GM12878 (cell line): ENCODE results near the gene PUSL1. TPM values are rescaled to one million over a fixed set of nuclear protein-coding genes. Genes with fewer than 3 reads are reported as not detected.

Experiments used
- ATAC-seq: fragments of 200-7000 bp; cut with Tn5 transposase; 3 replicates; pipeline ENCODE4 v1.9.1; 2020; ENCODE audit warnings: mild to moderate bottlenecking, moderate library complexity
- BruUV-seq: library from RNA; stranded (reverse); fragments of 400-500 nt; replicated peaks from 2 replicates; lab custom pipeline; 2021; lab: Mats Ljungman, UMichigan
- CTCF ChIA-PET: fragments of 300-600 bp; sonication (Branson Sonifier 250); formaldehyde crosslinking; extraction: SDS; loops from one replicate; lab custom pipeline; 2021; ENCODE audit warnings: inconsistent platforms; lab: Yijun Ruan, JAX
- POLR2A ChIA-PET: fragments of 350-600 bp; formaldehyde crosslinking; extraction: SDS; loops from one replicate; lab custom pipeline; 2021; ENCODE audit warnings: inconsistent platforms; lab: Charles Lee
- RAD21 ChIA-PET: fragments of 300-600 bp; sonication (Branson Sonifier 250); formaldehyde crosslinking; loops from one replicate; lab custom pipeline; 2023; ENCODE audit warnings: antibody characterized with exemption; ENCODE audit not compliant: unreplicated experiment; lab: Charles Lee
- SMC1A ChIA-PET: fragments of 300-600 bp; sonication (Branson Sonifier 250); formaldehyde crosslinking; loops from one replicate; lab custom pipeline; 2023; ENCODE audit not compliant: unreplicated experiment, uncharacterized antibody; lab: Charles Lee
- DNase-seq: peaks from one replicate; pipeline ENCODE4 v3.0.0-alpha.2; 2011; ENCODE audit warnings: low read depth, low spot score
- FAIRE-seq: peaks from 3 replicates; lab custom pipeline; 2011; peaks lifted over from hg19 to GRCh38; lab: Jason Lieb, UNC
- H2AFZ ChIP-seq: 2 replicates; pipeline ENCODE4 v1.6.0; 2011; ENCODE audit warnings: low read depth, low read length, control low read depth; ENCODE audit not compliant: control insufficient read depth
- H3K27ac ChIP-seq: 2 replicates; pipeline ENCODE4 v1.5.1; 2011; ENCODE audit warnings: control low read depth; ENCODE audit not compliant: control insufficient read depth, insufficient read depth
- H3K27me3 ChIP-seq, 2 experiments: replicated peaks in 1 of 2; 2 replicates each; pipeline versions ENCODE4 v1.6.0 to v1.6.1; 2011; ENCODE audit warnings: low read length in 1 of 2; ENCODE audit not compliant: control insufficient read depth in 2 of 2, insufficient read depth in 2 of 2
- H3K36me3 ChIP-seq, 2 experiments: 2 replicates each; pipeline ENCODE4 v1.5.1; 2011; ENCODE audit warnings: low read length in 1 of 2; ENCODE audit not compliant: control insufficient read depth in 2 of 2, insufficient read depth in 2 of 2
- H3K4me1 ChIP-seq: 2 replicates; pipeline ENCODE4 v1.6.1; 2011; ENCODE audit warnings: mild to moderate bottlenecking, low read length, moderate library complexity, mixed read lengths; ENCODE audit not compliant: control insufficient read depth, insufficient read depth
- H3K4me2 ChIP-seq: 2 replicates; pipeline ENCODE4 v1.6.0; 2011; ENCODE audit warnings: control low read depth; ENCODE audit not compliant: control insufficient read depth, insufficient read depth
- H3K4me3 ChIP-seq: fragments of 200-600 bp; sonication (generic); 2 replicates; pipeline ENCODE4 v1.5.1; 2016
- H3K79me2 ChIP-seq: 2 replicates; pipeline ENCODE4 v1.6.0; 2011; ENCODE audit warnings: low read length; ENCODE audit not compliant: control insufficient read depth, insufficient read depth
- H3K9ac ChIP-seq: 2 replicates; pipeline ENCODE4 v1.8.0; 2011; ENCODE audit warnings: low read length, control low read depth, mixed read lengths; ENCODE audit not compliant: control insufficient read depth, insufficient read depth
- H3K9me3 ChIP-seq: replicated peaks from 3 replicates; pipeline ENCODE4 v1.5.1; 2011; ENCODE audit warnings: mild to moderate bottlenecking, low read length; ENCODE audit not compliant: control insufficient read depth, insufficient read depth
- H4K20me1 ChIP-seq: 2 replicates; pipeline ENCODE4 v1.6.0; 2011; ENCODE audit not compliant: control insufficient read depth, insufficient read depth
- CREB1 ChIP-seq: IDR thresholded peaks from 2 replicates; pipeline ENCODE4 v1.6.1; 2012; ENCODE audit warnings: low read depth, mild to moderate bottlenecking, inconsistent platforms
- CREM ChIP-seq: IDR thresholded peaks from 2 replicates; pipeline ENCODE4 v1.6.1; 2014; ENCODE audit warnings: antibody characterized with exemption, low read depth
- EED ChIP-seq: sonication (generic); IDR thresholded peaks from 2 replicates; pipeline ENCODE4 v1.6.1; 2016; ENCODE audit warnings: antibody characterized with exemption, low read depth
- JUND ChIP-seq: IDR thresholded peaks from 2 replicates; pipeline ENCODE4 v1.6.1; 2012; ENCODE audit warnings: low read depth, mild to moderate bottlenecking, low read length, improper control_type of control experiment, moderate library complexity
- MEF2B ChIP-seq: fragments of 450-650 bp; IDR thresholded peaks from 2 replicates; pipeline ENCODE4 v1.6.1; 2018; ENCODE audit warnings: mild to moderate bottlenecking, moderate library complexity; ENCODE audit not compliant: partially characterized antibody, poor library complexity, severe bottlenecking
- MTA3 ChIP-seq: IDR thresholded peaks from 2 replicates; pipeline ENCODE4 v1.6.1; 2012; ENCODE audit warnings: low read length, inconsistent platforms, borderline replicate concordance
- PAX5 ChIP-seq: IDR thresholded peaks from 2 replicates; pipeline ENCODE4 v1.6.1; 2011; ENCODE audit warnings: low read depth, low read length, borderline replicate concordance
- RB1 ChIP-seq: fragments of 450-650 bp; formaldehyde crosslinking; IDR thresholded peaks from 2 replicates; pipeline ENCODE4 v1.6.1; 2017; ENCODE audit warnings: mild to moderate bottlenecking, borderline replicate concordance
- SMAD5 ChIP-seq: IDR thresholded peaks from 2 replicates; pipeline ENCODE4 v1.6.1; 2016; ENCODE audit warnings: antibody characterized with exemption, low read depth
- SUZ12 ChIP-seq: fragments of 200-600 bp; sonication (generic); IDR thresholded peaks from one replicate; pipeline ENCODE4 v1.6.1; 2018; ENCODE audit warnings: antibody characterized with exemption, mild to moderate bottlenecking; ENCODE audit not compliant: unreplicated experiment
- TCF7 ChIP-seq: IDR thresholded peaks from 2 replicates; pipeline ENCODE4 v1.6.1; 2014; ENCODE audit warnings: antibody characterized with exemption, borderline replicate concordance
- YBX1 ChIP-seq: fragments of 450-650 bp; IDR thresholded peaks from 2 replicates; pipeline ENCODE4 v1.6.1; 2016; ENCODE audit warnings: antibody characterized with exemption
- ZSCAN29 ChIP-seq: fragments of 450-650 bp; IDR thresholded peaks from 2 replicates; pipeline ENCODE4 v1.6.1; 2017; ENCODE audit warnings: mild to moderate bottlenecking, moderate library complexity
- WGBS: methylation state at CpG from one replicate; pipeline ENCODE4 v1.1.6; 2016; ENCODE audit warnings: low lambda C conversion rate; ENCODE audit not compliant: insufficient replicate concordance, insufficient coverage; ENCODE audit errors: missing lambda C conversion rate; 5-methylcytosine and 5-hydroxymethylcytosine counted together
- in situ Hi-C: fragments of 300-500 bp; cut with MboI; formaldehyde crosslinking; loops from 9 replicates; pipeline ENCODE4 v1.14.3; 2018; ENCODE audit warnings: mixed read lengths
- intact Hi-C: fragments of 100-400 bp; cut with micrococcal nuclease; formaldehyde crosslinking; loops from one replicate; pipeline ENCODE4 v1.14.2; 2022; ENCODE audit not compliant: unreplicated experiment
- polyA plus RNA-seq, 11 experiments: library from polyadenylated mRNA; depleted of rRNA in 4 of 11; unstranded in 6 of 11; stranded (reverse) in 5 of 11; fragments of >200 nt; fragmentation: Nextera tagmentation in 4 of 11; fragmentation: Illumina TruSeq in 1 of 11; extraction: Ambion mirVana in 4 of 11; extraction: Trizol in 1 of 11; gene quantifications; 1 replicate in 1 of 11; 2 replicates in 10 of 11; pipeline versions ENCODE4 v1.2.1 to v1.2.3, GENCODE V29; 2011 to 2016; ENCODE audit warnings: inconsistent platforms in 2 of 11, missing spikeins in 2 of 11, low read depth in 1 of 11
- total RNA-seq, 4 experiments: library from RNA; depleted of rRNA in 3 of 4; stranded (reverse); fragments of >200 nt in 3 of 4; fragmentation: Illumina TruSeq in 1 of 4; extraction: Trizol in 1 of 4; gene quantifications; 2 replicates each; pipeline versions ENCODE4 v1.2.1 to v1.2.3, GENCODE V29; 2013 to 2021
- TF ChIP-seq, protein P1 (sequence below): fragments of 450-650 bp; IDR thresholded peaks from 2 replicates; pipeline ENCODE4 v1.6.1; 2016; ENCODE audit warnings: mild to moderate bottlenecking
- TF ChIP-seq, protein P2 (sequence below): fragments of 450-650 bp; IDR thresholded peaks from 2 replicates; pipeline ENCODE4 v1.6.1; 2017; ENCODE audit warnings: mild to moderate bottlenecking

PUSL1 gene
- total and polyA plus RNA-seq, 10 of the 15 experiments (the other 5 are each of a cell fraction or from before 2014, with no cell fraction given), result 0.16 to 28.4 (median 15.1) TPM

DNA sequence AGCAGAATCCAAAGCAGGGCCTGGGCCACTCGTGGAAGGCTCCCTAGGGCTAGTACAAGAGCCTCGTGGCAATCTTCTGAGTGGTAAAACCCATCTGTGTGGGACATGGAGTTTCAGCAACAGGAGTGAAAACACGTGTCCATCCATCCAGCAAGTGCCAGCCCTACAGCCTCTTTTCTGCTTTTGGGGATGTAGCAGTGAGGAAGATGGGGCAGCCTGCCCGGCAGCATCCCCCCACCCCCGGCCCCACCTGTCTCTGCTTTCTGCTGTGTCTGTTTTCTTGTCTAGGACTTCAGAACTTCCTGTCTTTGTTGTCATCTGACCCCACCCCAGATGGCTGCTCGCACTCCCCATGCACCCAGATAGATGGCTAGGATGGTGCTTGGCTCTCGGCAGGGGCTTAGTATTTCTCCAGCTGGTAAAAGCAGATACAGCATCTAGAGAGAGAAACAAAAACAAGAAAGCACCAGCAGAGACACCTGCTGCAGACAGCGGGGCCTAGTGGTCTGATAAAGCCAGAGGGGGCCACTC, 17.7 kb downstream of the PUSL1 start:
- ATAC-seq (no peak), DNase-seq (no peak), FAIRE-seq (no peak)
- CTCF ChIA-PET, result no interaction called here
- H3K27ac ChIP-seq, result peak overlapping the region; percentile 39; the same call in 1 of the 2 replicates
- H3K36me3 ChIP-seq, result no peaks in the 10 kb centered on the region
- BruUV-seq, result TSS peak; percentile 72
- peaks cover 40% of the 10 kb centered on the region for H3K79me2 ChIP-seq
- no peak overlapping the region for H2AFZ ChIP-seq
- H4K20me1 ChIP-seq, result no peaks in the 10 kb centered on the region
- H3K4me1 ChIP-seq, result peaks cover 10% of the 10 kb centered on the region
- SMC1A ChIA-PET, result no interaction called here
- in situ Hi-C loops (no loop called here), intact Hi-C loops (no loop called here)
- POLR2A ChIA-PET, result no interaction called here
- TF ChIP-seq RB1, result no peak
- TF ChIP-seq YBX1, result no peak
- TF ChIP-seq JUND, result no peak
- peak overlapping the region; percentile 90 for H3K9ac ChIP-seq
- H3K9me3 ChIP-seq, result no peaks in the 10 kb centered on the region
- peak overlapping the region; percentile 87 for H3K4me3 ChIP-seq
- H3K4me2 ChIP-seq, result peak overlapping the region; percentile 99
- RAD21 ChIA-PET, result no interaction called here
- H3K27me3 ChIP-seq, result no peaks in the 10 kb centered on the region
- WGBS, result 24% methylated on average over 8 of the region's 8 CpGs

DNA sequence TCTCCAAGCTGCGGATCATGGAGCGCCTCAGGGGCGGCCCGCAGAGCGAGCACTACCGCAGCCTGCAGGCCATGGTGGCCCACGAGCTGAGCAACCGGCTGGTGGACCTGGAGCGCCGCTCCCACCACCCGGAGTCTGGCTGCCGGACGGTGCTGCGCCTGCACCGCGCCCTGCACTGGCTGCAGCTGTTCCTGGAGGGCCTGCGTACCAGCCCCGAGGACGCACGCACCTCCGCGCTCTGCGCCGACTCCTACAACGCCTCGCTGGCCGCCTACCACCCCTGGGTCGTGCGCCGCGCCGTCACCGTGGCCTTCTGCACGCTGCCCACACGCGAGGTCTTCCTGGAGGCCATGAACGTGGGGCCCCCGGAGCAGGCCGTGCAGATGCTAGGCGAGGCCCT, 18.9 kb downstream of the PUSL1 start:
- in situ Hi-C loops (no loop called here), intact Hi-C loops (no loop called here)
- Histone ChIP-seq H3K9ac (no peak overlapping the region), H3K79me2 (peaks cover 29% of the 10 kb centered on the region), H2AFZ (no peak overlapping the region), H3K27me3 (no peaks in the 10 kb centered on the region), H3K9me3 (no peaks in the 10 kb centered on the region), H3K4me1 (peaks cover 10% of the 10 kb centered on the region), H3K27ac (no peak overlapping the region), H3K4me2 (no peak overlapping the region), H3K4me3 (no peak overlapping the region), H3K36me3 (no peaks in the 10 kb centered on the region), H4K20me1 (no peaks in the 10 kb centered on the region)
- 92% methylated on average over 35 of the region's 40 CpGs for WGBS
- DNase-seq, result no peak
- no TSS peak for BruUV-seq
- ChIA-PET RAD21 (no interaction called here), SMC1A (no interaction called here), POLR2A (no interaction called here), CTCF (no interaction called here)
- FAIRE-seq, result no peak
- no peak for ATAC-seq
- no peak for TF ChIP-seq MTA3
- TF ChIP-seq PAX5, result no peak
- no peak for TF ChIP-seq EED
- TF ChIP-seq SMAD5, result no peak
- TF ChIP-seq, protein P1, sequence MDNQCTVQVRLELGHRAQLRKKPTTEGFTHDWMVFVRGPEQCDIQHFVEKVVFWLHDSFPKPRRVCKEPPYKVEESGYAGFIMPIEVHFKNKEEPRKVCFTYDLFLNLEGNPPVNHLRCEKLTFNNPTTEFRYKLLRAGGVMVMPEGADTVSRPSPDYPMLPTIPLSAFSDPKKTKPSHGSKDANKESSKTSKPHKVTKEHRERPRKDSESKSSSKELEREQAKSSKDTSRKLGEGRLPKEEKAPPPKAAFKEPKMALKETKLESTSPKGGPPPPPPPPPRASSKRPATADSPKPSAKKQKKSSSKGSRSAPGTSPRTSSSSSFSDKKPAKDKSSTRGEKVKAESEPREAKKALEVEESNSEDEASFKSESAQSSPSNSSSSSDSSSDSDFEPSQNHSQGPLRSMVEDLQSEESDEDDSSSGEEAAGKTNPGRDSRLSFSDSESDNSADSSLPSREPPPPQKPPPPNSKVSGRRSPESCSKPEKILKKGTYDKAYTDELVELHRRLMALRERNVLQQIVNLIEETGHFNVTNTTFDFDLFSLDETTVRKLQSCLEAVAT, result no peak
- TF ChIP-seq ZSCAN29, result no peak
- TF ChIP-seq, protein P2, sequence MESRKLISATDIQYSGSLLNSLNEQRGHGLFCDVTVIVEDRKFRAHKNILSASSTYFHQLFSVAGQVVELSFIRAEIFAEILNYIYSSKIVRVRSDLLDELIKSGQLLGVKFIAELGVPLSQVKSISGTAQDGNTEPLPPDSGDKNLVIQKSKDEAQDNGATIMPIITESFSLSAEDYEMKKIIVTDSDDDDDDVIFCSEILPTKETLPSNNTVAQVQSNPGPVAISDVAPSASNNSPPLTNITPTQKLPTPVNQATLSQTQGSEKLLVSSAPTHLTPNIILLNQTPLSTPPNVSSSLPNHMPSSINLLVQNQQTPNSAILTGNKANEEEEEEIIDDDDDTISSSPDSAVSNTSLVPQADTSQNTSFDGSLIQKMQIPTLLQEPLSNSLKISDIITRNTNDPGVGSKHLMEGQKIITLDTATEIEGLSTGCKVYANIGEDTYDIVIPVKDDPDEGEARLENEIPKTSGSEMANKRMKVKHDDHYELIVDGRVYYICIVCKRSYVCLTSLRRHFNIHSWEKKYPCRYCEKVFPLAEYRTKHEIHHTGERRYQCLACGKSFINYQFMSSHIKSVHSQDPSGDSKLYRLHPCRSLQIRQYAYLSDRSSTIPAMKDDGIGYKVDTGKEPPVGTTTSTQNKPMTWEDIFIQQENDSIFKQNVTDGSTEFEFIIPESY, result no peak
- no peak for TF ChIP-seq JUND
- no peak for TF ChIP-seq TCF7
- TF ChIP-seq MEF2B, result no peak
- no peak for TF ChIP-seq CREB1
- TF ChIP-seq CREM, result no peak
- no peak for TF ChIP-seq SUZ12
